ENCODE data around the gene NDUFB8. TPM values are rescaled to one million over a fixed set of nuclear protein-coding genes. Genes with fewer than 3 reads are reported as not detected.

NDUFB8 gene
- total RNA-seq, 1 donor from 2014 or later = 430 TPM

GRCh38 chr10:100566561-100566960, 36.9 kb upstream of the NDUFB8 start:
- H3K9me3 ChIP-seq (replicated peaks) = no peaks in the 10 kb centered on the region
- no peak for DNase-seq
- H3K36me3 ChIP-seq = no peaks in the 10 kb centered on the region
- peaks cover 13% of the 10 kb centered on the region for H3K4me1 ChIP-seq
- no peak overlapping the region for H3K27ac ChIP-seq (replicated peaks)
- intact Hi-C loops (cut with micrococcal nuclease) = no loop called here
- peaks cover 98% of the 10 kb centered on the region for H3K27me3 ChIP-seq (ENCODE audit: low read depth)
- no peak for TF ChIP-seq CTCF (IDR thresholded peaks at IDR 0.05; ENCODE audit: borderline replicate concordance)
- H3K4me3 ChIP-seq = no peak overlapping the region

GRCh38 chr10:100565206-100565985, 35.7 kb upstream of the NDUFB8 start:
- Histone ChIP-seq H3K4me1 (peaks cover 13% of the 10 kb centered on the region), H3K4me3 (no peak overlapping the region), H3K9me3 (replicated peaks) (no peaks in the 10 kb centered on the region), H3K27ac (replicated peaks) (no peak overlapping the region), H3K36me3 (no peaks in the 10 kb centered on the region), H3K27me3 (ENCODE audit: low read depth) (peaks cover 88% of the 10 kb centered on the region)
- TF ChIP-seq CTCF (IDR thresholded peaks at IDR 0.05; ENCODE audit: borderline replicate concordance) = no peak
- no peak for DNase-seq
- intact Hi-C loops (cut with micrococcal nuclease) = no loop called here

GRCh38 chr10:100562008-100562672, 32.5 kb upstream of the NDUFB8 start:
- DNase-seq = peak; percentile 38
- Histone ChIP-seq H3K4me3 (peak overlapping the region; percentile 28), H3K4me1 (peaks cover 13% of the 10 kb centered on the region), H3K27ac (replicated peaks) (no peak overlapping the region), H3K27me3 (ENCODE audit: low read depth) (peaks cover 56% of the 10 kb centered on the region), H3K36me3 (no peaks in the 10 kb centered on the region), H3K9me3 (replicated peaks) (no peaks in the 10 kb centered on the region)
- peak; percentile 76 for TF ChIP-seq CTCF (IDR thresholded peaks at IDR 0.05; ENCODE audit: borderline replicate concordance)
- intact Hi-C loops (cut with micrococcal nuclease) = no loop called here

GRCh38 chr10:100561005-100561404, 31.3 kb upstream of the NDUFB8 start:
- intact Hi-C loops (cut with micrococcal nuclease) = no loop called here
- Histone ChIP-seq H3K27ac (replicated peaks) (no peak overlapping the region), H3K4me1 (peaks cover 13% of the 10 kb centered on the region), H3K4me3 (no peak overlapping the region), H3K9me3 (replicated peaks) (no peaks in the 10 kb centered on the region), H3K36me3 (peaks cover 5% of the 10 kb centered on the region), H3K27me3 (ENCODE audit: low read depth) (peaks cover 45% of the 10 kb centered on the region)
- DNase-seq = no peak
- TF ChIP-seq CTCF (IDR thresholded peaks at IDR 0.05; ENCODE audit: borderline replicate concordance) = no peak

GRCh38 chr10:100560248-100560647, 30.6 kb upstream of the NDUFB8 start:
- DNase-seq = no peak
- H3K27me3 ChIP-seq (ENCODE audit: low read depth) = peaks cover 37% of the 10 kb centered on the region

More at GRCh38 chr10:100560248-100560647, 30.6 kb upstream of the NDUFB8 start:
- Histone ChIP-seq H3K27ac (replicated peaks) (no peak overlapping the region), H3K9me3 (replicated peaks) (no peaks in the 10 kb centered on the region), H3K4me1 (peaks cover 13% of the 10 kb centered on the region), H3K36me3 (peaks cover 5% of the 10 kb centered on the region), H3K4me3 (no peak overlapping the region)
- no peak for TF ChIP-seq CTCF (IDR thresholded peaks at IDR 0.05; ENCODE audit: borderline replicate concordance)
- intact Hi-C loops (cut with micrococcal nuclease) = no loop called here

Data from left ventricle myocardium inferior (tissue), 1 donor.